22Rv1 (cell line): ENCODE data around the gene NELFB.

Experiments used
- H3K27ac ChIP-seq: fragments of 450-650 bp; 2 replicates; pipeline ENCODE4 v1.5.1; 2017
- ZFX ChIP-seq: fragments of 450-650 bp; IDR thresholded peaks from 2 replicates; pipeline ENCODE4 v1.6.1; 2017; ENCODE audit warnings: antibody characterized with exemption, borderline replicate concordance
- TF ChIP-seq, protein P1 (sequence below): fragments of 450-650 bp; IDR thresholded peaks from 2 replicates; pipeline ENCODE4 v1.5.1; 2017; ENCODE audit warnings: mild to moderate bottlenecking

Gene NELFB

DNA sequence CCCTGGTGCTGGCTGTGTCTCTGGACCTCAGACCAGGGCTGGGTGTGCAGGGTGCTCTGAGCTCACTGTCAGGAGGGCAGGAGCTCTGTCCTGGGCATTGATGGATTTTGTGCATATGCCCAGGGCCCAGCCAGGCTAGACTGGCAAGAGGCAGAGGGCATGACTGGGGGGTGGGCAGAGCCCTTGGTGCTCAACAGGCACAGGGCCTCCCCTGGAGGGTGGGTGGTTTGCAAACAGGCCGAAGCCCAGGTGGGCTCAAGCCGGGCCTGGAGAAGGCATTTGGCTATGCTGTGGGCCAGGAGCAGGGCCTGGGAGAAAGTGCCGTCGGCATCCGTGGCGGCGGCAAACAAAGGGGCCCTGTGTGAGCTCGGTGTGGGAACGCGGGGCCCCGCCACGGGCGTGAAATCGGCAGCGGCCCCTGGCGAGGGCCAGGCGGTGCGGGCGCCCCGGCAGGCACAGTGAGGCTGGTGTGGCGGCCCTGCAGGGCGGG is 48.8 kb downstream of the NELFB start:
- H3K27ac ChIP-seq: peak overlapping the region; percentile 98
- TF ChIP-seq ZFX: no peak
- TF ChIP-seq, protein P1, sequence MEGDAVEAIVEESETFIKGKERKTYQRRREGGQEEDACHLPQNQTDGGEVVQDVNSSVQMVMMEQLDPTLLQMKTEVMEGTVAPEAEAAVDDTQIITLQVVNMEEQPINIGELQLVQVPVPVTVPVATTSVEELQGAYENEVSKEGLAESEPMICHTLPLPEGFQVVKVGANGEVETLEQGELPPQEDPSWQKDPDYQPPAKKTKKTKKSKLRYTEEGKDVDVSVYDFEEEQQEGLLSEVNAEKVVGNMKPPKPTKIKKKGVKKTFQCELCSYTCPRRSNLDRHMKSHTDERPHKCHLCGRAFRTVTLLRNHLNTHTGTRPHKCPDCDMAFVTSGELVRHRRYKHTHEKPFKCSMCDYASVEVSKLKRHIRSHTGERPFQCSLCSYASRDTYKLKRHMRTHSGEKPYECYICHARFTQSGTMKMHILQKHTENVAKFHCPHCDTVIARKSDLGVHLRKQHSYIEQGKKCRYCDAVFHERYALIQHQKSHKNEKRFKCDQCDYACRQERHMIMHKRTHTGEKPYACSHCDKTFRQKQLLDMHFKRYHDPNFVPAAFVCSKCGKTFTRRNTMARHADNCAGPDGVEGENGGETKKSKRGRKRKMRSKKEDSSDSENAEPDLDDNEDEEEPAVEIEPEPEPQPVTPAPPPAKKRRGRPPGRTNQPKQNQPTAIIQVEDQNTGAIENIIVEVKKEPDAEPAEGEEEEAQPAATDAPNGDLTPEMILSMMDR: no peak

DNA sequence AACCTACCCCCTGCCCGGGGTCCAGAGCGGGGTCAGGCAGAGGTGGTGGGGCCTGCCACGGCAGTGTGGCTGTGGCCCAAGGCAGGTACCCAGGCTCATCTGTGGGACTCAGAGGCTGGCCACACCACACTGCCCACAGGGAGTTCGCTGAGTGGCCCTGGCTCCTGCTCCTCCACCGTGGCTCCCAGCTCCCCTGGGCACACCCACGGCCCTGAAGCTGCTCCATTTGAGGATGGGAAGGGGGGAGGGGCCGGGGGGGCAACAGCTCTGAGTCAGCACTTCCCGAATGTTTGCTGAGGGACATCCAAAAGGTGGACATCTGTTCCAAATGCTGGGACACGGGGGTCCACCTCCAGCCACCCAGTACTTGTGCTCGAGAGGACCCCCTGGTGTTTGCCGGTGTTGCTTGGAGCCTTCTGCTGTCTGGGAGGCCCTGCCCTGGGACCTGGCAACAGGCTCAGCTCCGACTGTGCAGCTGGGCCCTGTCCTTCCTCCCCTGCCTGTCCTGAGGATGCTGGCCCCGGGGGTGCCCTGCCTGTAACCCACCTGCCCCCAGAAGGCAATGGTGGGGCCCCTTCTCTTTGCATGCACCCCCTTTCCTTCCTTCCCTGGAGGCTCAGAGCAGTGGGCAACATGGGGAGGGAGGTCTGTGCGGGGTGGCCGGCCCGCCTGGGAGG is 49.4 kb downstream of the NELFB start:
- H3K27ac ChIP-seq: peak overlapping the region; percentile 98
- TF ChIP-seq, protein P1: peak; percentile 26
- no peak for TF ChIP-seq ZFX

DNA sequence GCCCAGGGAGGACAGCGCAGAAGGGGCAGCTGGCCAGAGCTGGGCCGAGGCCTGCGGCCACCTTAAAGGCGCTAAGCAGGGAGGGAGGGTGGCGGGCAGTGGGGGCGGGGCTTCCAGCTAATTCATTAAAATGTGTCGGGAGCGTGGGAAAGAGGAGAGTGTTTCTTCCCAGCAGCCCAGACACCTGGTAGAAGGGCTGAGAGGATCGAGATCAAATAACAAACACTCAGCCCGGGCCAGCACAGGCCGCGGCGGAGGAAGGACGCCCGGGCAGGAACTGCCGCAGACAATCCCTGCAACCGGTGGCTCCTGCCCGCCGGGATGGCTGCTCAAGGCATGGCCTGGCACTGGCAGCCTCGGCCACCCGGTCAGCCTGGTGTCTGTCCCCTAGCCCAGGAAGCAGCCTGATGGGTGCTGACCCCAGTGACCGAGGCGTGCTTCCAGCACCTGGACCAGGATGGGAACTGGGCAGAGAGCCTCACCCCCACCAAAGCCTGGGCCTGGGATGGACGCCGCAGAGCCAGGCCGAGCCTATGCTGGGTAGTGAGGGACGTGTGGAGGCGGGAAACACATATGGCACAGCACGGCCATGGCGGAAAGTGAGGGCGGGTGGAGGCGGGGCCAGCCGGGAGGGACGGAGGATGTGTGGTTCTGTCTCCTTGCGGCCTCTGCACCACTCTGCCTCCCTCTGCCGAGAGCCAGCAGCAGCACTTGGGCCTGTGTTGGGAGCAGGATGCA is 50.1 kb downstream of the NELFB start:
- peak overlapping the region; percentile 98 for H3K27ac ChIP-seq
- TF ChIP-seq ZFX: no peak
- TF ChIP-seq, protein P1: peak; percentile 49

DNA sequence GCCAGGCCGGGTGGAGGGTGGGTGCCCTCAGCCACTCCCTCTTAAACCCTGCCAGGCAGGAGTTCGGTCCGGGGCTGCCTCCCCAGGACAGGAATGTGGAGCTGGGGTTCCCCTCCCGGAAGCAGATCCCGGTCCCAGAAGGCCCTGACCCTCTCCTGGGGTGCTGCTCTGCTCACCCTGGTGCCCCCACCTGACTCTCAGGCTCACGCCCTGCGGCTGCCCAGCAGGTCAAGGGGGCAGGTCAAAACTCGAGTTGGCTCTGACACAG is 50.6 kb downstream of the NELFB start:
- TF ChIP-seq, protein P1: no peak
- no peak for TF ChIP-seq ZFX
- H3K27ac ChIP-seq: peak overlapping the region; percentile 98

DNA sequence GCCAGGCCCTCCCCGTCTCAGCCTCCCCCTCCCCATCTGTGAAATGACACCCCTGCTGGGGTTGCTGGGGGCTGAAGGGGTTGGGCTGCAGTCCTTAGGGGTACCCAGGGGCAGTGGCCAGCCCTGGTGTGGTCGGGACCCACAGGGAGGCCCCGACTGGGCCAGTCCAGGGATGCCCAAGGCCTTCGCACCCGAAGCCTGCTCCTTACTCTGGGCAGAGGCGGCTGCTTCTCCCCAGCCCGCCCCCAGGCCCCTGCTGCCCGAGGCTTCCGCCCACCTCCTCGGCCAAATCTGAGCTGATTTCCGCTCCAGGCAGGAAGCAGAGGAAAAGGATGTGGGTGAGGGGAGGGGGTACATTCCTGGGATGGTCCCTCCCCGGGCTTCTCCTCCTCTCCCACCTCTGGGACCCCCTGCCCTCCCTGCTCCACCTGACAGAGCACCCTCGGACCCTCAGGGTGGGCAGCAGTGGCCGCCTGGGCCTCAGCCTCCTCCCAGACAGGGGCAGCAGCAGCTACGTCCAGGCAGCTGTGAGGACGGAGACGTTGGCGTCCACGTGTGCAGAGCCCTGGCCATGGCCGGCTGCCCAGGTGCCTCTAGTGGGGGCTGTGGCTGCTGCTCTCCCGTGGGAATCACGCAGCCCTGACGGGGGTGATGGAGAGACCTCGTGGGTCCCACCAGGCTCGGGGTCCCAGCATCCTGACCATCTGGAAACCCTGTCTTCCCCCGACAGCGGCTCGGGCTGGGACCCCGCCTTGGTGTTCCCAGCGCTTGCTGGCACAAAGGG is 51.1 kb downstream of the NELFB start:
- peak overlapping the region; percentile 98 for H3K27ac ChIP-seq
- TF ChIP-seq ZFX: no peak
- TF ChIP-seq, protein P1: no peak

DNA sequence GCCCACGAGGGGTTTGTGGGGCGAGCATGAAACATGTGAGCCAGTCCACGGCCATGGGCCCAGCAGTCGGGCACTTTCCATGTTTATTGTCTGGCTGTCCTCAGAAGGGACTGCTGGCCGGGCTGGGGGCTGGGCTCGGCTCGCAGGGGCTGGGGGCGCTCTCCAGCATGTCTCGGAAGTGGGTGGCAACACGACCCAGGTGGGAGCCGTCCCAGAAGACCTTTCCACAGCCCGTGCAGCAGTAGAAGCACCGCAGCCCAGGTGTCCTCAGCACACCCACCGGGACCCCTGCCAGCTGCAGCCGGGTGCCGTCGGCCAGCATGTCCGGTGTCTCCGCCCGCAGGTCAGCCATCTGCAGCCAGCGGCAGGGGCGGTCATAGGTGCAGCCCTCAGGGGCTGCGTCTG is 51.7 kb downstream of the NELFB start:
- TF ChIP-seq, protein P1: no peak
- TF ChIP-seq ZFX: no peak

More for the DNA sequence above, 51.7 kb downstream of the NELFB start:
- no peak overlapping the region for H3K27ac ChIP-seq
